Upper lobe of right lung (tissue), 1 donor: Measurements from ENCODE around the gene AP2B1. TPM values are rescaled to one million over a fixed set of nuclear protein-coding genes. Genes with fewer than 3 reads are reported as not detected.
"Not testable (repeated sequence)": the region's sequence is repeated elsewhere in the genome, so short reads cannot be mapped to it uniquely, and the experiment has no call there.

ENCODE experiments used
- ATAC-seq: fragments of 200-7000 bp; cut with Tn5 transposase; one replicate; pipeline ENCODE4 v1.9.1; 2020; ENCODE audit warnings: mild to moderate bottlenecking, moderate library complexity
- DNase-seq: peaks from one replicate; pipeline ENCODE4 v3.0.0-alpha.2; 2020
- H3K27ac ChIP-seq: fragments of 200-600 bp; one replicate; pipeline ENCODE4 v1.8.0; 2022
- H3K27me3 ChIP-seq: fragments of 200-600 bp; one replicate; pipeline ENCODE4 v1.8.0; 2022; ENCODE audit warnings: mild to moderate bottlenecking
- H3K36me3 ChIP-seq: fragments of 200-600 bp; one replicate; pipeline ENCODE4 v1.8.0; 2022
- H3K4me1 ChIP-seq: fragments of 200-600 bp; one replicate; pipeline ENCODE4 v1.8.0; 2022
- H3K4me3 ChIP-seq: fragments of 200-600 bp; one replicate; pipeline ENCODE4 v1.8.0; 2022; ENCODE audit warnings: mild to moderate bottlenecking
- H3K9me3 ChIP-seq: fragments of 200-600 bp; one replicate; pipeline ENCODE4 v1.8.0; 2022
- intact Hi-C: fragments of 100-400 bp; cut with DNase I; formaldehyde crosslinking; loops from one replicate; pipeline ENCODE4 v1.11.0; 2022
- total RNA-seq: library from RNA; stranded (reverse); fragmentation: NEBNext Ultra II Directional; extraction: Animal tissue kit (Norgen Biotek cat#: 25700); gene quantifications from one replicate; pipeline ENCODE4 v1.2.1, GENCODE V29; 2021
- TF ChIP-seq, protein P1 (sequence below): fragments of 200-600 bp; IDR thresholded peaks from one replicate; pipeline ENCODE4 v1.8.0; 2022; ENCODE audit warnings: antibody characterized with exemption
- donor health status: DM: no; HTN: yes; CAD: no; lungs with severe emphysema.

Gene AP2B1
- total RNA-seq, 1 donor from 2014 or later, result 153 TPM

DNA sequence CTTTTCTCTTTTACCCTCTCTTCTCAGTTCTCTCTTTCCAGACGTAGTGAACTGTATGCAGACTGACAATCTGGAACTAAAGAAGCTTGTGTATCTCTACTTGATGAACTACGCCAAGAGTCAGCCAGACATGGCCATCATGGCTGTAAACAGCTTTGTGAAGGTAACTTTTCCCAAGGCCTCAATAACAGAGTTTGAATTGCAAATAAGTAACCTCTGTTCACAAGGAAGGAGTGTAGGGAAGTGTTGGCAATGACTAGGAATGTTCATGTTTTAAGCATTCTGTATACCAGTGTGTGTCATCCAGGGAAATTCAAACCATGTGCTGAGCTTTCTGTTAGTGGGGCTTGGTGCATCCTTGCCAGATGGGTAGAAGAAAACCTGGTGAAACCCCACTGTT is 18.6 kb downstream of the AP2B1 start:
- no peak for DNase-seq
- no peak for ATAC-seq
- Histone ChIP-seq H3K36me3 (peaks cover 97% of the 10 kb centered on the region), H3K27me3 (no peaks in the 10 kb centered on the region), H3K27ac (no peak overlapping the region), H3K4me3 (no peak overlapping the region), H3K4me1 (no peaks in the 10 kb centered on the region), H3K9me3 (no peaks in the 10 kb centered on the region)
- TF ChIP-seq, protein P1, sequence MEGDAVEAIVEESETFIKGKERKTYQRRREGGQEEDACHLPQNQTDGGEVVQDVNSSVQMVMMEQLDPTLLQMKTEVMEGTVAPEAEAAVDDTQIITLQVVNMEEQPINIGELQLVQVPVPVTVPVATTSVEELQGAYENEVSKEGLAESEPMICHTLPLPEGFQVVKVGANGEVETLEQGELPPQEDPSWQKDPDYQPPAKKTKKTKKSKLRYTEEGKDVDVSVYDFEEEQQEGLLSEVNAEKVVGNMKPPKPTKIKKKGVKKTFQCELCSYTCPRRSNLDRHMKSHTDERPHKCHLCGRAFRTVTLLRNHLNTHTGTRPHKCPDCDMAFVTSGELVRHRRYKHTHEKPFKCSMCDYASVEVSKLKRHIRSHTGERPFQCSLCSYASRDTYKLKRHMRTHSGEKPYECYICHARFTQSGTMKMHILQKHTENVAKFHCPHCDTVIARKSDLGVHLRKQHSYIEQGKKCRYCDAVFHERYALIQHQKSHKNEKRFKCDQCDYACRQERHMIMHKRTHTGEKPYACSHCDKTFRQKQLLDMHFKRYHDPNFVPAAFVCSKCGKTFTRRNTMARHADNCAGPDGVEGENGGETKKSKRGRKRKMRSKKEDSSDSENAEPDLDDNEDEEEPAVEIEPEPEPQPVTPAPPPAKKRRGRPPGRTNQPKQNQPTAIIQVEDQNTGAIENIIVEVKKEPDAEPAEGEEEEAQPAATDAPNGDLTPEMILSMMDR, result no peak
- intact Hi-C loops, result no loop called here

DNA sequence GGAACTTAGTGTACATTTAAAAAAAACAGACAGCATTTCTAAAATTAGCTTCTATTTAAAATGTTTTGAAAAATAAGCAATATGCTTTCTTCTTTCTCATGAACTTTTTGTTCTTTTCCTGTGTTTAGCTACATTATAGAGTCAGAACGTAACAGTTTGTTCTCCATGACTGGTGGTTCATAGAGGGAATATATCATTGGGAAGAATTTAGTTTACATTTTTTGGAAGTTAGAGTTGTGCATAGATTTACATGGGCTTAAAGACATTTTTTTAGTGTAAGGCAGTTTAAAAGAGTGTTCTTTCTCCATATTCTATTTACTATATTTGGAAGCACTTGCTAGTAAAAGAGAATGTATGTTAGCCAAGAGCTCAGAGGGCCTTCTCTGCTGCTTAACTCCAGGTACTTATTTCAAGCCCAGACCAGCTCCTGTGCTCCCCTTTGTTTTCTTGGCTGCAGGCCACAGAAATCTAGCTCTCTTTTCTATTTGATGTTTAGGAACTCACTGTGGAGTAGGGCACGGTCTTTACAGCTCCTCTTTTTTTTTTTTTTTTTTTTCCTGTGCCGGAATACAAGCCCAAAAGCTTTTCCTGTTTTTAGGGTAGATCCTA is 20.2 kb downstream of the AP2B1 start:
- Histone ChIP-seq H3K27me3 (no peaks in the 10 kb centered on the region), H3K36me3 (peaks cover 94% of the 10 kb centered on the region), H3K9me3 (no peaks in the 10 kb centered on the region), H3K27ac (no peak overlapping the region), H3K4me3 (no peak overlapping the region), H3K4me1 (no peaks in the 10 kb centered on the region)
- DNase-seq, result no peak
- TF ChIP-seq, protein P1, result no peak
- intact Hi-C loops, result no loop called here
- no peak for ATAC-seq

DNA sequence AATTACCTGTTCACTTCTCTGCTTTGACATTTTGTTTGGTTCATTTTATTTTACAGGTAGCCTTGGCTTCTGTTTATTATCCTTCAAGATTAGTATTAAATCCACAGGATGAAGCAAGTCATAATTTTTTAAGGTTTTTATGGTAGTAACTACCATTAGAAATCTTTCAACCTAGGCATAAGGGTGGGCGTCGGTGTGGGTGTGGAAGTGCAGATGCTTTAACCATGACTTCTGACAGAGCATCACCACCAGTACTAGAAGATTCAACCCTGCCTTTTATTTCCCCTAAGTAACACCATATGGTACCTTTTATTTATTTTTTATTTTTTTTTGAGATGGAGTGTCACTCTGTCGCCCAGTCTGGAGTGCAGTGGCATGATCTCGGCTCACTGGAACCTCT is 22.7 kb downstream of the AP2B1 start:
- Histone ChIP-seq H3K27me3 (no peaks in the 10 kb centered on the region), H3K36me3 (peaks cover 74% of the 10 kb centered on the region), H3K4me3 (no peak overlapping the region), H3K9me3 (no peaks in the 10 kb centered on the region), H3K4me1 (no peaks in the 10 kb centered on the region), H3K27ac (no peak overlapping the region)
- TF ChIP-seq, protein P1, result no peak
- DNase-seq (no peak), ATAC-seq (no peak)
- intact Hi-C loops, result loop anchor here (10.0 kb wide), 1 partner anchor 135 kb away; no protein-coding TSS in a partner anchor

DNA sequence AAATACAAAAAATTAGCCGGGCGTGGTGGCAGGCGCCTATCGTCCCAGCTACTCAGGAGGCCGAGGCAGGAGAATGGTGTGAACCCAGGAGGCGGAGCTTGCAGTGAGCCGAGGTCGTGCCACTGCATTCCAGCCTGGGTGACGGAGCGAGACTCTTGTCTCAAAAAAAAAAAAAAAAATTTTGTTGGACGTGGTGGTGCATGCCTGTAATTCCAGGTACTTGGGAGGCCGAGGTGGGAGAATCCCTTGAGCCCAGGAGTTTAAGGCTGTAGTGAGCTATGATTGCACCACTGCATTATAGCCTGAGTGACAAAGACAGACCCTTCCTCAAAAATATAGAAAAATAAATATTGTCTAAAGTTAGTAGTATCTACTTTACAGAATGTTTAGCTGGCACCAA is 23.6 kb downstream of the AP2B1 start:
- not testable (repeated sequence) for H3K9me3 ChIP-seq, ATAC-seq, H3K27ac ChIP-seq, H3K4me3 ChIP-seq, H3K27me3 ChIP-seq, H3K4me1 ChIP-seq, DNase-seq
- intact Hi-C loops, result loop anchor here (10.0 kb wide), 1 partner anchor 134 kb away; no protein-coding TSS in a partner anchor
- H3K36me3 ChIP-seq, result peaks cover 69% of the 10 kb centered on the region

DNA sequence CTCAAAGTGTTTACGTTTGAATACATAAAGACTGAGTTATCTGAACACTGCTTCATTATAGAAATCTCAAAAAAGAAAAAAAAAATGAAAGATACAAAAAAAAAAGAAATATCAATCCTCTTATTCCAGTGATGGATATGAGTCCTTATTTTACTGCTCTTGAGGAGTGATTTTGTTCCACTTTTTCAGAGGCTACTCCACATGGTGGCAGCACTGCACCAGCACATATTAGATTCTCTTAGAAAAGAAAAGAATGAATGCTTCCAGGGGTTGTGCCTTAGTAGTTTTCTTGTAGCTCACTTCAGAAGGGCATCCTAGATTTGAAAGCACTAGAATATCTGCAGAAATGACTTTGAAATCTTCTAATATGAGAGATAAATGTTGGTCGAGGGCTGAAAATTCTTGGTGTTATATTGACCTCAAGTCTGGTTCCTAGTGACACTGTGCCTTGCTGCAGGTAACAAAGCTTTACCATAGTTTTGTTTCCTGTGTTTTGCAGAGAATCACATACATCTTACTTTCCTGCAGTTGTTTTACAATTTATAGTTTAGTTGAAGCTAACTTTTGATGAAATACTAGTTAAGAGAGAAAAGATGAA is 25.9 kb downstream of the AP2B1 start:
- peak; percentile 51 for ATAC-seq
- H3K4me1 ChIP-seq, result no peaks in the 10 kb centered on the region
- H3K9me3 ChIP-seq, result no peaks in the 10 kb centered on the region
- no peak overlapping the region for H3K4me3 ChIP-seq
- TF ChIP-seq, protein P1, result peak; percentile 58
- no peaks in the 10 kb centered on the region for H3K27me3 ChIP-seq
- H3K27ac ChIP-seq, result no peak overlapping the region
- intact Hi-C loops, result loop anchor here (10.0 kb wide), 1 partner anchor 132 kb away; no protein-coding TSS in a partner anchor
- DNase-seq, result no peak
- H3K36me3 ChIP-seq, result peaks cover 52% of the 10 kb centered on the region

DNA sequence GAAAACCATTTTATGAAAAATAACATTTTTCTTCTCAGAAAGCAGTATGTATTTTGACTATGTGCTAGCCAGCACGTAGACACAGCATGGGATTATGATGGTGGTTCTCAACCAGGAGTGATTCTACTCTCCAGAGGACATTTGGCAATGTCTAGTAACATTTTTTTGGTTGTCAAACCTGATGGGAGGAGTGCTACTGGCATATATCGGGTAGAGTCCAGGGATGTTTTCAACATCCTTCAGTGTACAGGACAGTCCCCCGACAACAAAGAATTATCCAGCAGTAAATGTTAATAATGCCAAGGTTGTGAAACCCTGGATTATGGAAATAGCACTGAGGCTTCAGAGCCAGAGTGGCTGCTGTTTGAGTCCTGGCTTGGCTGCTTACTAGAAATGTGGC is 27.7 kb downstream of the AP2B1 start:
- Histone ChIP-seq H3K9me3 (no peaks in the 10 kb centered on the region), H3K4me1 (no peaks in the 10 kb centered on the region), H3K27ac (no peak overlapping the region), H3K36me3 (peaks cover 36% of the 10 kb centered on the region), H3K4me3 (no peak overlapping the region), H3K27me3 (no peaks in the 10 kb centered on the region)
- no peak for ATAC-seq
- intact Hi-C loops, result loop anchor here (10.0 kb wide), 1 partner anchor 130 kb away; no protein-coding TSS in a partner anchor
- DNase-seq, result no peak
- TF ChIP-seq, protein P1, result no peak
